Bronchial smooth muscle cell (primary cell): ENCODE measurements around the gene TIMM17B. TPM values are rescaled to one million over a fixed set of nuclear protein-coding genes. Genes with fewer than 3 reads are reported as not detected.

ENCODE experiments used
- total RNA-seq: library from RNA; depleted of rRNA; stranded (reverse); fragments of >200 nt; gene quantifications from 2 replicates; pipeline ENCODE4 v1.2.1, GENCODE V29; 2014

The TIMM17B gene
- total RNA-seq, result 14.4 and 17.3 TPM in 2 replicates

DNA sequence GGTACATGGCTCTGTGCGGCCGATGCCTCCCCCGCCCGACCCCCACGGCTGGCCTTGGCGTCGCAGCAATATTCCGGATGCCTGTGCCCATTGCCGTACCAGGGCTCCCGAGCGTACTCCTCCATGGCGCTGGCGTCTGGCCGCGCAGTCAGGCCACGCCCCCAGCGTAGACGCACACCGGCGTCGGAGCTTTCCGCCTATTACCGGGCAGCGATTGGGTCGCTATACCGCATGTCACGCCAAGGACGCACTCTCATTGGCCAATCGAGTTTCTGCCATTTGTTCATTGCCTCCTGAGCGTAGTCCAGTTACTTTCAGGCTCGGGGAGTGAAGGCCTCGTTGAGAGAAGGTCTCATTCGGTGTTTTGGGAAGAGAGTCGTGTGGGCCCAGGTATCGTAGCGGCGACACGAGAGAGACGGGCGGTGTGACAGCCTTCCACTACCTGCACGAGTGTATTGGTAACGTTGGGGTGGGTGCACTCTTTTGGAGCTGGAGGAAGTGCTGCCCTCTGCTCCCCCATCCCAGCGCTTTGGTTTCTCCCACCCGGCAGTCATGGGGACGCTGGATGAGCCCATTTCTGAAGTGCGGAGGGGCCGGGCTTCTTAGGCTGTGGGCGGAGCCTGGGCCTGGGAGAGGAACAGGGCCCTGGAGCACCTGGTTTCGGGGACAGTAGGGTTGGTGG lies at the start of gene TIMM17B, which contains the start of gene PQBP1:
TSS of gene TIMM17B (minus strand) at position 144 of the 682 bp plus-strand sequence. CDS start at position 125, 19 bp downstream.
TSS of gene PQBP1 (plus strand) at position 306 of the 682 bp plus-strand sequence. CDS start 580 bp downstream, outside the sequence.

GRCh38 chrX:48918643-48919340 lies 21.2 kb upstream of the TIMM17B start, which contains the start of gene PIM2:
Gene PIM2, minus strand, starts transcription at chrX:48919024. Its CDS starts 190 bp downstream, at chrX:48918834.

DNA sequence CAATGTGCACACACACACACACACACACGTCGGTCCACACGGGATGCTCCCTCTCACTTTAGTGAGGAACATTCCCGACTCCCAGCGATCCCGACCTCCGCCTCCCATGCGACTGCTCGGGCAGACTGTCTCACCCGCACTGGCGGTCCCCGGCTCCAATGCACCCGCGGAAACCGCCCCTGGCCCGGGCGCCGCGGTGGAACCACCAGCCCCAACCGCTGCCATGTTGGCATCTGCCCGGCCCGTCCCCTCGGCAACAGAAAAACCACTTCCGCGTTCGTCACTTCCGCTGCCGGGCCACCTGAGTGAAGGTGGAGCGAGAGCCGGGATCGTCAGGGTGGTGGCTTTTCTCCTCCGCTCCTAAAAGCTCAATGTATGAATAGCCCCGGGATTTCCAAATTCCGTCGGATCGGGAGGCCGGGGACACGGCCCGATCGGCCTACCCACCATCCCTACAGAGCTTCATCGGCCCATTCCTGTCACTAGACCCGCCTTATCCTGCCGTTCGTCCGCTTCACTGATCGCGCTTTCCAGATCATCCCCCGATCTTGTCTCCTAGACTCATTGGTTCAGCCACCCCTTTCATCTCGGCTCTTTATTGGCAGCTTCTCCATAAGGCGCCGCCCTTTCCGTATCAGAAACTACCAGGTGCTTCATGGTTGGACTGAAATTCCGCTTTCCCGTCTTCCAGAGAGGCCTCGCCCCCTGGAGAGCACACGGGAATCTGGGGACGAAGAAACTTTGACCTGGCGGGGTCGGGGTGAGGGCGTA lies 14.0 kb upstream of the TIMM17B start, which contains the start of gene SLC35A2:
TSS of gene SLC35A2 (minus strand) at position 235 of the 771 bp plus-strand sequence. CDS start at position 225, 10 bp downstream.

Other genes starting within 250 kb of the TIMM17B start
- gene WAS, start 214.0 kb downstream of the TIMM17B start, total RNA-seq, result 0.26 and 0.32 TPM in 2 replicates
- 0.86 and 1.7 TPM in 2 replicates for gene SUV39H1, start 201.0 kb downstream of the TIMM17B start, total RNA-seq
- not detected in 2 replicates for gene GLOD5, start 136.0 kb downstream of the TIMM17B start, total RNA-seq
- gene GATA1, start 111.2 kb downstream of the TIMM17B start, total RNA-seq, result not detected in 2 replicates
- gene HDAC6, start 95.7 kb downstream of the TIMM17B start, total RNA-seq, result 17.7 and 26.3 TPM in 2 replicates
- gene ERAS, start 71.3 kb downstream of the TIMM17B start, total RNA-seq, result not detected in 2 replicates
- gene PCSK1N, start 62.2 kb downstream of the TIMM17B start, total RNA-seq, result 0.09 and 0.16 TPM in 2 replicates
- gene PQBP1, start 162 bp upstream of the TIMM17B start, total RNA-seq, result 94.7 and 116 TPM in 2 replicates
- 5.5 and 7.4 TPM in 2 replicates for gene SLC35A2, start 13.9 kb upstream of the TIMM17B start, total RNA-seq
- gene PIM2, start 21.3 kb upstream of the TIMM17B start, total RNA-seq, result 0.77 and 1.9 TPM in 2 replicates
- 34.4 and 38.6 TPM in 2 replicates for gene OTUD5, start 59.8 kb upstream of the TIMM17B start, total RNA-seq
- 1.6 and 4.3 TPM in 2 replicates for gene KCND1, start 74.1 kb upstream of the TIMM17B start, total RNA-seq
- gene GRIPAP1, start 104.5 kb upstream of the TIMM17B start, total RNA-seq, result 24.9 and 26.0 TPM in 2 replicates
- 26.0 and 37.2 TPM in 2 replicates for gene TFE3, start 145.6 kb upstream of the TIMM17B start, total RNA-seq
- 0.26 and 0.63 TPM in 2 replicates for gene CCDC120, start 161.2 kb upstream of the TIMM17B start, total RNA-seq
- 8.2 and 9.2 TPM in 2 replicates for gene PRAF2, start 176.2 kb upstream of the TIMM17B start, total RNA-seq
- 45.2 and 65.4 TPM in 2 replicates for gene WDR45, start 182.1 kb upstream of the TIMM17B start, total RNA-seq
- 17.8 and 19.1 TPM in 2 replicates for gene GPKOW, start 226.0 kb upstream of the TIMM17B start, total RNA-seq